HepG2 (cell line): Measurements from ENCODE around the gene FBF1. TPM values are rescaled to one million over a fixed set of nuclear protein-coding genes. Genes with fewer than 3 reads are reported as not detected.

Experiments
- AGO1 ChIP-seq: fragments of 200-400 bp; formaldehyde crosslinking; IDR thresholded peaks from 2 replicates; pipeline ENCODE4 v1.6.1; 2017; ENCODE audit warnings: mild to moderate bottlenecking, low read depth, low read length, moderate library complexity; ENCODE audit not compliant: poor library complexity, severe bottlenecking
- AGO2 ChIP-seq: fragments of 200-400 bp; formaldehyde crosslinking; optimal IDR thresholded peaks from 2 replicates; pipeline ENCODE3; 2017; ENCODE audit warnings: mild to moderate bottlenecking, low read depth, low read length, moderate library complexity
- ASH2L ChIP-seq: fragments of 300-600, 200-600 bp; sonication (generic); IDR thresholded peaks from 2 replicates; pipeline ENCODE4 v1.7.0; 2017; ENCODE audit warnings: low read depth, mild to moderate bottlenecking, moderate library complexity, mixed read lengths, low read length; ENCODE audit not compliant: insufficient read length
- DR1 ChIP-seq: sonication (generic); formaldehyde crosslinking; IDR thresholded peaks from 2 replicates; pipeline ENCODE4 v1.8.0; 2021; ENCODE audit warnings: mild to moderate bottlenecking, missing genetic modification reagents, inconsistent platforms
- ELK4 ChIP-seq: sonication (generic); formaldehyde crosslinking; IDR thresholded peaks from 2 replicates; pipeline ENCODE4 v1.9.0; 2021; ENCODE audit warnings: missing genetic modification reagents, borderline replicate concordance
- FOXO1 ChIP-seq: sonication (generic); formaldehyde crosslinking; IDR thresholded peaks from 2 replicates; pipeline ENCODE4 v1.4.0; 2020; ENCODE audit warnings: missing genetic modification reagents
- IRF2 ChIP-seq: IDR thresholded peaks from 2 replicates; pipeline ENCODE4 v1.6.1; 2018; ENCODE audit warnings: missing genetic modification reagents, missing compliant biosample characterization
- IRX3 ChIP-seq: sonication (generic); formaldehyde crosslinking; IDR thresholded peaks from 2 replicates; pipeline ENCODE4 v1.8.1; 2023; ENCODE audit warnings: mild to moderate bottlenecking, low read depth, missing genetic modification reagents, borderline replicate concordance
- KDM1A ChIP-seq: IDR thresholded peaks from 2 replicates; pipeline ENCODE4 v1.6.1; 2016; ENCODE audit warnings: missing compliant biosample characterization
- NPAS2 ChIP-seq: sonication (generic); formaldehyde crosslinking; IDR thresholded peaks from 2 replicates; pipeline ENCODE4 v1.8.0; 2022; ENCODE audit warnings: mild to moderate bottlenecking, missing genetic modification reagents, borderline replicate concordance
- NR3C1 ChIP-seq: sonication (generic); formaldehyde crosslinking; IDR thresholded peaks from 2 replicates; pipeline ENCODE4 v1.4.0; 2020; ENCODE audit warnings: missing genetic modification reagents
- PAX8 ChIP-seq: sonication (generic); formaldehyde crosslinking; IDR thresholded peaks from 2 replicates; pipeline ENCODE4 v1.8.0; 2022; ENCODE audit warnings: mild to moderate bottlenecking, missing genetic modification reagents, borderline replicate concordance
- PPARG ChIP-seq: conservative IDR thresholded peaks from 2 replicates; pipeline ENCODE4 v1.6.1; 2016; ENCODE audit warnings: missing biosample characterization, missing genetic modification reagents
- SP4 ChIP-seq: sonication (generic); formaldehyde crosslinking; IDR thresholded peaks from 2 replicates; pipeline ENCODE4 v1.8.1; 2023; ENCODE audit warnings: mild to moderate bottlenecking, missing genetic modification reagents
- STAT6 ChIP-seq: sonication (generic); formaldehyde crosslinking; IDR thresholded peaks from 2 replicates; pipeline ENCODE4 v1.4.0; 2020; ENCODE audit warnings: missing genetic modification reagents, mild to moderate bottlenecking, borderline replicate concordance
- TBX3 ChIP-seq: fragments of 450-650 bp; IDR thresholded peaks from 2 replicates; pipeline ENCODE4 v1.6.1; 2017; ENCODE audit warnings: antibody characterized with exemption, mild to moderate bottlenecking, inconsistent platforms, borderline replicate concordance
- TFE3 ChIP-seq: IDR thresholded peaks from 2 replicates; pipeline ENCODE4 v1.6.1; 2016
- TGIF2 ChIP-seq: IDR thresholded peaks from 2 replicates; pipeline ENCODE4 v1.6.1; 2016; ENCODE audit warnings: control low read depth, missing compliant biosample characterization
- TMF1 ChIP-seq: sonication (generic); formaldehyde crosslinking; IDR thresholded peaks from 2 replicates; pipeline ENCODE4 v1.8.1; 2022; ENCODE audit warnings: low read depth, missing genetic modification reagents
- ZBTB20 ChIP-seq: sonication (generic); formaldehyde crosslinking; IDR thresholded peaks from 2 replicates; pipeline ENCODE4 v1.8.1; 2023; ENCODE audit warnings: missing genetic modification reagents, low read depth, mild to moderate bottlenecking, borderline replicate concordance
- ZSCAN20 ChIP-seq: sonication (generic); formaldehyde crosslinking; IDR thresholded peaks from 2 replicates; pipeline ENCODE4 v1.4.0; 2020; ENCODE audit warnings: missing genetic modification reagents, mild to moderate bottlenecking, borderline replicate concordance
- ZSCAN22 ChIP-seq: sonication (generic); formaldehyde crosslinking; IDR thresholded peaks from 2 replicates; pipeline ENCODE4 v1.4.0; 2020; ENCODE audit warnings: mild to moderate bottlenecking, missing genetic modification reagents
- ZSCAN30 ChIP-seq: sonication (generic); formaldehyde crosslinking; IDR thresholded peaks from 2 replicates; pipeline ENCODE4 v1.5.0; 2020; ENCODE audit warnings: mild to moderate bottlenecking, missing genetic modification reagents
- polyA plus RNA-seq, 8 experiments: library from polyadenylated mRNA; depleted of rRNA in 3 of 8; stranded (reverse) in 7 of 8; unstranded in 1 of 8; fragments of >200 nt; fragmentation: Illumina TruSeq in 4 of 8; extraction: Trizol in 4 of 8; gene quantifications; 2 replicates each; pipeline versions ENCODE4 v1.2.1 to v1.2.3, GENCODE V29; 2011 to 2016; ENCODE audit warnings: low read depth in 4 of 8, missing spikeins in 1 of 8, mixed read lengths in 1 of 8; ENCODE audit not compliant: insufficient read depth in 1 of 8
- total RNA-seq, 5 experiments: library from RNA; depleted of rRNA; stranded (reverse); fragments of >200 nt; fragmentation: Illumina TruSeq; extraction: Trizol; gene quantifications; 2 replicates each; pipeline ENCODE4 v1.2.3, GENCODE V29; 2016; ENCODE audit warnings: low read depth in 1 of 5
- TF ChIP-seq, protein P1 (sequence below): sonication (generic); formaldehyde crosslinking; IDR thresholded peaks from 2 replicates; pipeline ENCODE4 v1.4.0; 2020; ENCODE audit warnings: mild to moderate bottlenecking, missing genetic modification reagents

The FBF1 gene
- total and polyA plus RNA-seq, 2 of the 13 experiments (the other 11 are each of a cell fraction or from before 2014, with no cell fraction given) = 2.4 to 8.1 TPM

- TF ChIP-seq ELK4 (no peak), IRF2 (peak; percentile 34; the same call in 1 of the 2 replicates), AGO2 (peak; percentile 93), TFE3 (CRISPR knock-in tag) (peak; percentile 56; the same call in 1 of the 2 replicates), AGO1 (peak; percentile 90), FOXO1 (CRISPR knock-in tag) (peak; percentile 55), IRX3 (CRISPR knock-in tag) (no peak), KDM1A (no peak), ASH2L (peak; percentile 58), STAT6 (CRISPR knock-in tag) (no peak; the same call in none of the 2 replicates), PAX8 (CRISPR knock-in tag) (no peak), DR1 (CRISPR knock-in tag) (peak; percentile 62; the same call in 1 of the 2 replicates), NR3C1 (CRISPR knock-in tag) (no peak), PPARG (CRISPR knock-in tag) (peak; percentile 77), ZSCAN22 (CRISPR knock-in tag) (0 out of 2 replicates have a peak, but pooled peaks have one; percentile 24), ZSCAN20 (CRISPR knock-in tag) (peak; percentile 64; the same call in 1 of the 2 replicates), ZSCAN30 (CRISPR knock-in tag) (no peak), TMF1 (peak; percentile 73; the same call in 1 of the 2 replicates), SP4 (CRISPR knock-in tag) (no peak; the same call in none of the 2 replicates), TBX3 (no peak), NPAS2 (CRISPR knock-in tag) (no peak), ZBTB20 (CRISPR knock-in tag) (no peak; the same call in 1 of the 2 replicates), TGIF2 (no peak)
- TF ChIP-seq, protein P1, sequence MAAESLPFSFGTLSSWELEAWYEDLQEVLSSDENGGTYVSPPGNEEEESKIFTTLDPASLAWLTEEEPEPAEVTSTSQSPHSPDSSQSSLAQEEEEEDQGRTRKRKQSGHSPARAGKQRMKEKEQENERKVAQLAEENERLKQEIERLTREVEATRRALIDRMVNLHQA (CRISPR knock-in tag) = no peak
These were observed 49.0 kb downstream of the FBF1 start (continued) for GRCh38 chr17:75891605-75892555.
